ENCODE data around the gene SNAP29. TPM values are rescaled to one million over a fixed set of nuclear protein-coding genes. Genes with fewer than 3 reads are reported as not detected.
"Not testable (repeated sequence)": the region's sequence is repeated elsewhere in the genome, so short reads cannot be mapped to it uniquely, and the experiment has no call there.

The SNAP29 gene
- total and polyA plus RNA-seq, 4 donors: 11.5 to 33.3 (median 25.4) TPM

GRCh38 chr22:20935780-20936539 is 77.2 kb downstream of the SNAP29 start:
- H3K27ac ChIP-seq (ENCODE audit: low read depth, low read length); DNase-seq (ENCODE audit: low read depth in 4 of 6, low spot score in 6 of 6); H3K9me3 ChIP-seq (ENCODE audit: control insufficient read depth, insufficient read depth, low read length); H3K4me1 ChIP-seq (ENCODE audit: control insufficient read depth, insufficient read depth, low read length); H3K4me3 ChIP-seq (ENCODE audit: low read depth, low read length); H3K27me3 ChIP-seq (ENCODE audit: control insufficient read depth, insufficient read depth, low read length): not testable (repeated sequence)
- WGBS (ENCODE audit: insufficient coverage): 96% methylated on average over 9 of the region's 11 CpGs
- peaks cover 28% of the 10 kb centered on the region for H3K36me3 ChIP-seq (ENCODE audit: control insufficient read depth, insufficient read depth, low read length)

- H3K36me3 ChIP-seq (ENCODE audit: control insufficient read depth, insufficient read depth, low read length): peaks cover 28% of the 10 kb centered on the region
- no peak overlapping the region for H3K4me3 ChIP-seq (ENCODE audit: low read depth, low read length)
- no peak overlapping the region for H3K27ac ChIP-seq (ENCODE audit: low read depth, low read length)
- H3K27me3 ChIP-seq (ENCODE audit: control insufficient read depth, insufficient read depth, low read length): no peaks in the 10 kb centered on the region
- WGBS (ENCODE audit: insufficient coverage): 92% methylated on average over 8 of the region's 12 CpGs
- H3K9me3 ChIP-seq (ENCODE audit: control insufficient read depth, insufficient read depth, low read length): no peaks in the 10 kb centered on the region
- DNase-seq (ENCODE audit: low read depth in 4 of 6, low spot score in 6 of 6): no peak
- H3K4me1 ChIP-seq (ENCODE audit: control insufficient read depth, insufficient read depth, low read length): peaks cover 10% of the 10 kb centered on the region
Observed at GRCh38 chr22:20937031-20937793, 78.4 kb downstream of the SNAP29 start.

- Histone ChIP-seq H3K36me3 (ENCODE audit: control insufficient read depth, insufficient read depth, low read length) (peaks cover 28% of the 10 kb centered on the region), H3K9me3 (ENCODE audit: control insufficient read depth, insufficient read depth, low read length) (no peaks in the 10 kb centered on the region), H3K4me3 (ENCODE audit: low read depth, low read length) (no peak overlapping the region), H3K4me1 (ENCODE audit: control insufficient read depth, insufficient read depth, low read length) (peaks cover 10% of the 10 kb centered on the region), H3K27me3 (ENCODE audit: control insufficient read depth, insufficient read depth, low read length) (no peaks in the 10 kb centered on the region), H3K27ac (ENCODE audit: low read depth, low read length) (no peak overlapping the region)
- WGBS (ENCODE audit: insufficient coverage): 50% methylated on average over 1 of the region's 8 CpGs
- peak in 1 of 6 donors; percentile 56 for DNase-seq (ENCODE audit: low read depth in 4 of 6, low spot score in 6 of 6)
Observed at GRCh38 chr22:20937794-20938671, 79.2 kb downstream of the SNAP29 start.

GRCh38 chr22:20939457-20940185 is 80.8 kb downstream of the SNAP29 start:
- WGBS (ENCODE audit: insufficient coverage): 90% methylated on average over 5 of the region's 14 CpGs

GRCh38 chr22:20940186-20940651 is 81.4 kb downstream of the SNAP29 start:
- H3K4me1 ChIP-seq (ENCODE audit: control insufficient read depth, insufficient read depth, low read length): peaks cover 10% of the 10 kb centered on the region
- H3K27ac ChIP-seq (ENCODE audit: low read depth, low read length): no peak overlapping the region
- 17% methylated on average over 1 of the region's 3 CpGs for WGBS (ENCODE audit: insufficient coverage)
- H3K9me3 ChIP-seq (ENCODE audit: control insufficient read depth, insufficient read depth, low read length): no peaks in the 10 kb centered on the region
- H3K4me3 ChIP-seq (ENCODE audit: low read depth, low read length): no peak overlapping the region
- peaks cover 18% of the 10 kb centered on the region for H3K36me3 ChIP-seq (ENCODE audit: control insufficient read depth, insufficient read depth, low read length)
- DNase-seq (ENCODE audit: low read depth in 4 of 6, low spot score in 6 of 6): peak in 2 of 6 donors; percentile 66 to 80
- H3K27me3 ChIP-seq (ENCODE audit: control insufficient read depth, insufficient read depth, low read length): no peaks in the 10 kb centered on the region

More at GRCh38 chr22:20939457-20940185, 80.8 kb downstream of the SNAP29 start:
- not testable (repeated sequence) for H3K27me3 ChIP-seq (ENCODE audit: control insufficient read depth, insufficient read depth, low read length); H3K4me1 ChIP-seq (ENCODE audit: control insufficient read depth, insufficient read depth, low read length); DNase-seq (ENCODE audit: low read depth in 4 of 6, low spot score in 6 of 6); H3K9me3 ChIP-seq (ENCODE audit: control insufficient read depth, insufficient read depth, low read length); H3K27ac ChIP-seq (ENCODE audit: low read depth, low read length); H3K4me3 ChIP-seq (ENCODE audit: low read depth, low read length)
- H3K36me3 ChIP-seq (ENCODE audit: control insufficient read depth, insufficient read depth, low read length): peaks cover 24% of the 10 kb centered on the region

Other genes with a start within 250 kb of the SNAP29 start
- 100 to 1,000 TPM in 1 of 2 donors, 10 to 100 TPM in 1; 52.2 to 201 TPM for gene SERPIND1, start 84.9 kb upstream of the SNAP29 start, total RNA-seq
- gene SERPIND1, start 84.9 kb upstream of the SNAP29 start, polyA plus RNA-seq (ENCODE audit: insufficient read length in 2 of 2): 10 to 100 TPM in 1 of 2 donors, 1 to 10 TPM in 1; 9.6 to 70.4 TPM
- gene PI4KA, start 196 bp upstream of the SNAP29 start, total RNA-seq: 10 to 100 TPM; 57.6 to 83.5 TPM
- gene PI4KA, start 196 bp upstream of the SNAP29 start, polyA plus RNA-seq (ENCODE audit: insufficient read length in 2 of 2): 100 to 1,000 TPM in 1 of 2 donors, 10 to 100 TPM in 1; 95.4 to 136 TPM
- 10 to 100 TPM; 55.2 to 63.6 TPM for gene CRKL, start 58.4 kb downstream of the SNAP29 start, total RNA-seq
- 10 to 100 TPM; 65.5 to 88.0 TPM for gene CRKL, start 58.4 kb downstream of the SNAP29 start, polyA plus RNA-seq (ENCODE audit: insufficient read length in 2 of 2)
- 100 to 1,000 TPM in 1 of 2 donors, 10 to 100 TPM in 1; 29.4 to 147 TPM for gene AIFM3, start 108.2 kb downstream of the SNAP29 start, total RNA-seq
- gene AIFM3, start 108.2 kb downstream of the SNAP29 start, polyA plus RNA-seq (ENCODE audit: insufficient read length in 2 of 2): 10 to 100 TPM; 31.1 to 49.0 TPM
- gene LZTR1, start 123.3 kb downstream of the SNAP29 start, total RNA-seq: 10 to 100 TPM; 44.8 to 66.6 TPM
- gene LZTR1, start 123.3 kb downstream of the SNAP29 start, polyA plus RNA-seq (ENCODE audit: insufficient read length in 2 of 2): 10 to 100 TPM; 68.5 to 93.6 TPM
- gene THAP7, start 143.1 kb downstream of the SNAP29 start, total RNA-seq: 10 to 100 TPM; 15.1 to 37.2 TPM
- gene THAP7, start 143.1 kb downstream of the SNAP29 start, polyA plus RNA-seq (ENCODE audit: insufficient read length in 2 of 2): 10 to 100 TPM; 29.4 to 30.9 TPM
- gene P2RX6, start 156.2 kb downstream of the SNAP29 start, total RNA-seq: 1 to 10 TPM; 1.6 to 3.3 TPM
- gene P2RX6, start 156.2 kb downstream of the SNAP29 start, polyA plus RNA-seq (ENCODE audit: insufficient read length in 2 of 2): 1 to 10 TPM; 3.7 to 8.4 TPM
- gene SLC7A4, start 173.6 kb downstream of the SNAP29 start, total RNA-seq: 1 to 10 TPM; 1.5 to 4.1 TPM
- 1 to 10 TPM; 7.4 to 9.0 TPM for gene SLC7A4, start 173.6 kb downstream of the SNAP29 start, polyA plus RNA-seq (ENCODE audit: insufficient read length in 2 of 2)
- gene LRRC74B, start 186.9 kb downstream of the SNAP29 start, total RNA-seq: 1 to 10 TPM in 1 of 2 donors, not detected in 1; 4.7 TPM
- gene LRRC74B, start 186.9 kb downstream of the SNAP29 start, polyA plus RNA-seq (ENCODE audit: insufficient read length in 2 of 2): 1 to 10 TPM; 1.5 to 1.7 TPM

Data from spinal cord (tissue), 10 donors.